ENCODE results near the gene CCKAR.
"Not testable (repeated sequence)": the region's sequence is repeated elsewhere in the genome, so short reads cannot be mapped to it uniquely, and the experiment has no call there.

Gene CCKAR

GRCh38 chr4:26490111-26490959, at the start of gene CCKAR:
Gene CCKAR (minus strand): TSS chr4:26490484. CDS start chr4:26490267, 217 bp downstream.
- DNase-seq (ENCODE audit: low spot score): no peak

DNA sequence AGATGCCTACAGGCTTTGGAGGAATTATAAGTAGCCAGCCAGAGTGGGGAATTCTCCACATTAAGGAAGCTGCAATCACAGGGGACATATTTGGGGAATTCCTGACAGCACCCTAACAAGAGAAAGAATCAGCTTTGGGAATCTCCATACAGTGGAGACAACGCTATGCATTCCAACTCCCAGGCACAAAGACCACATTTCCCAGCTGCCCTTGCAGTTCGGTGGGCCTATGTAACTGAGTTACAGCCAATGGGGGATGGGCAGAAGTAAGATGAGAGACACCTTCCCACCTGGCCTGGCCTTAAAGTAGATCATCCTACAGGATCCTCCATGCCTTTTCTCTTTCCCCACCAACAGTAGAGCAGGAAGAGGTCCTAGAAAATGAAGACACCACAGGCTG, 43.4 kb upstream of the CCKAR start:
- no peak for DNase-seq (ENCODE audit: low spot score)

DNA sequence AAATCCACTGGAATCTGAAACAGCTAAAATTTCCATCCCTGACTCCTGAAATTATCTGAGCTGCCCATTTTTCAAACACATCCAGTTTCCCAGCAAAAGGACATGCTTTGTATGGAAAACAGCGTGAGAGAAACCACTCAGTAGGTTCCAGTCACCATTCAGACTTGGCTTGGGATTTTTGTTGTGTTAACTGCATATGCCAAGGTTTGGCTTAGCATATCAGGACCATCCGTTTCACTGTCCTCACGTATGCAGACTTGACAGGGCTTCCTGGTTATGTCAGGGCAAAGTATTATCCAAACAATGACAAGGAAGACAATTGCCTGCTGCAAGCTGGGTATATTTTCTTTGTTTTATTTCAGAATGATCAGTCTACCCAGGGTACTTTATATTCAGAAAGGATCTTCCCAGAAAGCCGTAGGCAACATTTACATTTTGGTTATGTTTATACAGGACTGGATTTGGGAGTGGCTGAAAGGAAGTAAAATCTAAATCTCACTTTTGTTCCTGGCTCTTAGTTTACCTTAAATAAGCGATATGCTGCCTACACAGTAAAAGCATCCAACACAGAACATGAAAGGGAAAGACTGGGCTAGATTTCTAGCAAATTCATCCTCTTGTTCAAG, 41.3 kb upstream of the CCKAR start:
- DNase-seq (ENCODE audit: low spot score): no peak

- no peak for DNase-seq (ENCODE audit: low spot score)
These were observed 39.8 kb upstream of the CCKAR start for GRCh38 chr4:26530099-26530498.

GRCh38 chr4:26529479-26529878, 39.2 kb upstream of the CCKAR start:
- DNase-seq (ENCODE audit: low spot score): peak; percentile 14

DNA sequence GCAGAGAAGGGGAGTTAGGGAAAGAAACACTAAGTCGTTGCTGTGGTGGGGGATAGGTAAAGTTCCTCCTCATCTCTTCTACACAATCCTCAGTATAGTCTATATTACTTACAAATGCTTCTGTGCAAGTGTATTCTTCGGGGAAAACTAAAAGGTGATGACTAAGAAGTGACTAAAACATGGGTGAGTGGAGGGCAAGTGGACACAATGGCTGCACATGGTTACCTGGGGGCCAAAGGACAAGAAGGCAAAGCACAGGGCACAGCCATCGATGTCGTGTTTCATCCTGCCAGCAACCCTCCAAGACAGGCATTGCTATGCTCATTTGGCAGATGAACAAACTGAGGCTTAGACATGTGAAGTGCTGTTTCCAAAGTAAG, 35.5 kb upstream of the CCKAR start:
- no peak for DNase-seq (ENCODE audit: low spot score)

DNA sequence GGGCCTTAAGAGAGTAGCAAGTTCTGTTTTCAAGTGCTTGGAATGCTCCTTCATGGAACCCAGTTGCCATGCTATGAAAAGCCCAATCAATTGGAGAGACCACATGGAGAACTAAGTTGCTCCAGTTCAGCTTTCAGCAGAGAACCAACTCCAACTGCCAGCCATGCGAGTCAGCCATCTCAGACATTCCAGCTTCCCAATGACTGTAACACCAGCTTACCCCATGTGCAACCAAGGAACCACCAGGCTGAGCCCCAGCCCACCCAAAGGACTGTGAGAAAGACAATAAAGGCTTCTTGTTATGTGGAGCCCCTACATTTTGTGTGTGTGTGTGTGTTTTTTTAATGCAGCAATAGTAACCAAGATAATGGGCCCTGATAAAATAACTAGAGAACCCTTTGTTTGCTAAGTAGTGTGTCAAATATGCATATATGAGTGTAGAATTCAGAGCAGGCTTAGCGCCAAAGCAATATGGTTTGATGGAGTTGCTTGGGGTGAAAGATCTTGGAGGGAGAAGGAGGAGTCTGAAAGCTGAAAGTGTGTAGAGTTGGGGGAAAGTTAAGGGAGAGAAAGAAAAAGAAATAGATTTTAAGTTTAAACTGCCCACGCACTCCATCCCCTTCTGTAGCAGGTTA, 35.0 kb upstream of the CCKAR start:
- DNase-seq (ENCODE audit: low spot score): no peak

DNA sequence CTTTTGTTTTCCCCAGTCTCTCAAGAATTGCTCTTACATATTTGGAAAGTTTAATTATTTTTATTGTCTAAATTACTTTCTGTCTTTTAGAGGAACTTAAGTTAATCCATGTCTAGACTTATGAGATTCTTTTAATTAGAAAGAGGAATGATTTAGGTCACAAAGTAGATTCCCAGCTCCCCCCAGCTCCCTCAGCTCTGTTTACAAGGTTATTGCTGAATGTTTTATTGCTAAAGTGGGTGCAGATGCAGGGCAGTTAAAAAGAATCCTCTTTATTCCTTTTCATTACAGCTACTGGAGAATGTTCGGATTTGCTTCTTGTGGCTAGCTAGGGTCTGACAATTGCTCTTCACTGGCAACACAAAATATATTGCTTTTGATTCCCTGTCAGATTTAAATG, 33.7 kb upstream of the CCKAR start:
- DNase-seq (ENCODE audit: low spot score): no peak

GRCh38 chr4:26522478-26522877, 32.2 kb upstream of the CCKAR start:
- DNase-seq (ENCODE audit: low spot score): no peak

- no peak for DNase-seq (ENCODE audit: low spot score)
These were observed 30.6 kb upstream of the CCKAR start for GRCh38 chr4:26520728-26521450.

DNA sequence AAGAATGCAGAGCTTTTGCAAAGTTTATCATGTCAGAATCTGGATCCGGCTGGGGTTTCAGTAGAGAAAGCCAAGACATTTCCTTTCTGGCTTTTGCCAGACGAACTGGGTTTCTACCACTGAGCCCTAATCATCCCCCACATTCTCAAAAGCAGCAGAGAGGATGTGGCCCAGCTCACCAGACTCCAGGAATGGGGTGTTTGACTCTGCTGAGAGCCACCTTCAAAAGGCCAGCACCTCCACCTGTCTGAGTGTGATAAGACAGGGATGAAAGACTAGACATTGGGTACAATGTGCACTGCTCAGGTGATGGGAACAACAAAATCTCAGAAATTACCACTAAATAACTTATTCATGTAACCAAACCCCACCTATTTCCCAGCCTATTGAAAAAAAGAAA, 25.7 kb upstream of the CCKAR start:
- DNase-seq (ENCODE audit: low spot score): no peak

- DNase-seq (ENCODE audit: low spot score): no peak
These were observed 20.2 kb upstream of the CCKAR start for GRCh38 chr4:26510334-26510964.

DNA sequence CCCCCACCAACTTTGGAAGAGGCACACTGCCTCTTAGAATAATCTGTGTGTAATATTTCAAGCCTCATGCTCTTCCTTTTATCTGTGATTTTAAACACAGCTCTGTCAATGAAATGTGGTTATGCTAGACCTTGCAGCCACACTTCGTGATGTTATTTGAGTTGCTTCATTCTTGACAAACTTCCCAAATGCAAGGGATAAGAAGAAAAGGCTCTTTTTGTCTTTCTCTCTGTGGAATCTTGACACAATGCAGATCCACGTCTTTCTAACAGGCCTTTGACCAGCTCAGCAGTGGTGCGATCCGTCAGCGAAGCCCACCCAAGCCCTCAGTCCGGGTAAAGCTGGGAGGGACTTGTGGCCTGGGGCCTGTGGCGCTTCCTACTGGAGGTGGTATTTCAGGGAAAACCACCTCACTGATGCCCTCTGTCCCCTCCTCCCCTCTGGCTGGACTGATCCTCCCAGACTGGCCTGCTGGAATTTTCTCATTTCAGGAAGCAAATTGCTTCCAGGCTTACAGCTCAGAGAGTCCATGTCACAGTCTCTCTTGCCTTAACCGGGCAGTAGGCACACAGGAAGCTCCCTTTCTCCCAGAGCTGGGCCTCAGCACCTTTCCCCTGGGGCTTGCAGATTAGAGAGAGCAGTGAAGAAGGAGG, 19.5 kb upstream of the CCKAR start:
- DNase-seq (ENCODE audit: low spot score): no peak

DNA sequence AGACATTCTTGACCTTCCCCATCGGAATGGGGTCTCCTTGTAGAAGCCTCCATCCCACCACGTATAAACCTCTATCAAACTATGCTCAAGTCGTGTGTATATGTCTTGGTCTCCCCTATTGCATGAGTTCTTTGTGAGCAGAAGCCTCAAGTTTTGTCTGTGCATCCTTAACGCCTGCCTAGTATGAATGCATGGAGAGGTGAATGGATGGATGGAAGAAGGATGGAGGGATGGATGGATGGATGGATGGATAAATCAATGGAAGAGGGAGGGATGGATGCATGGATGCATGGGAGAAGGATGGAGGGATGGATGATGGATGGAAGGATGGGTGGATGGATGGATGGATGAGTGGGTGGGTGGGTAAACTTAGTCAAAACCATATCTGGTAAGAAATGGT, 17.0 kb upstream of the CCKAR start:
- DNase-seq (ENCODE audit: low spot score): no peak

GRCh38 chr4:26503844-26504243, 13.6 kb upstream of the CCKAR start:
- DNase-seq (ENCODE audit: low spot score): no peak

GRCh38 chr4:26503427-26503826, 13.1 kb upstream of the CCKAR start:
- DNase-seq (ENCODE audit: low spot score): no peak

DNA sequence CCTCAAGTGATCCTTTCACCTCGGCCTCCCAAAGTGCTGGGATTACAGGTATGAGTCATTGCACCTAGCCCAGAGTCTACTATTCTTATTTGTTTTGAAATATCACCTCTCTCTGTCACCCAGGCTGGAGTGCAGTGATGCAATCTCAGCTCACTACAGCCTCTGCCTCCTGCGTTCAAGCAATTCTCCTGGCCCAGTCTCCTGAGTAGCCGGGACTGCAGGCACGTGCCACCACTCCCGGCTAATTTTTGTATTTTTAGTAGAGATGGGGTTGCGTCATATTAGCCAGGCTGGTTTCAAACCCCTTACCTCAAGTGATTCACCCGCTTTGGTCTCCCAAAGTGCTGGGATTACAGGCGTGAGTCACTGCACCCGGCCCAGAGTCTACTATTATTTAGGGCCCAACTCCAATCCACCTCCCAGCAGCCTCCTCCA, 10.3 kb upstream of the CCKAR start:
- not testable (repeated sequence) for DNase-seq (ENCODE audit: low spot score)

DNA sequence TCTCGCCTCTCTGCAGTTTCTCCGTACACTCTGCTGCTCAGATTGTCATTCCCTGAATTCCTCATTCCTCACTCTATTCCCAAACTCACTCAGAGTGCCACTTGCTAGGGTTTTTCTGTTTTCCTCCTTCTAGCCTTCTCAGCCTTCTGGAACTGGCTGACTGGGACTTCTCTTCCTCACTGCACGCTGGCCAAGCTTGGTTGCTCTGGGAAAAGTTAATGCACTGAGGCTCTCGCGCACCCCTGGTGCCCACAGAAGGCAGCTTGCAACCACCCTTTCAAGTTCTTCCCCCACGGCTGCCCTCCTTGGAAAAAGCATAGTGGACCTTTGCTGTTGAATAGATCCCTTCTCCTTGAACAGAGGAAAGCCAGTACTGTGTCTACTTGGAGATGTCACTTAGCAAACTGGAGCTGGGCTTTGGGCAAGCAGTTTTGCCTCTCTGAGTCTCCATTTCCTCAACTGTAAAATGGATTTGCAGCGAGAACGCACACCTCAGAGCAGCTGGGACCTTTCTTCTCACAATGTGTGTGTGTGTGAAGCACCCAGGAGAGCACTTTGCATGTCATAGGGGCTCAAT, 6.0 kb upstream of the CCKAR start:
- no peak for DNase-seq (ENCODE audit: low spot score)

DNA sequence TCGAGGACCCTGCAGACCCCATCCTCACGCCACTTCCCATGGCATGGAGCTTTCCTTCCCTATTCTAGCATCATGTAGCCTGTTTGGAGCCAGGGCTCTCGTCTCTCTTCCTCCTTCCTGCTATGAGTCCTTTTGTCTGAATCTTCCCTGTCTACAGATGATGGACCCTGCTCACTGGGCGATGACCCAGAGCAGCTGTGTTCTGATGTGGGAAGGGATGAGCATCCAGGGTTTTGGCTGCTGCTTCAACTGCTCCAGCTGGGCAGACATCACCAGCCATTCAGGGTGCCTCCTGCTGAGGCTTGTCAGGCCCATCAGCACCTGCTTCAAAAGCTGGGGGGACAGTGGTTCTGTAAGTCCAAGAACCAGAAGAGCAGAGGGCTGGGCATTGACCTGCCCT, 3.2 kb upstream of the CCKAR start:
- DNase-seq (ENCODE audit: low spot score): no peak

DNA sequence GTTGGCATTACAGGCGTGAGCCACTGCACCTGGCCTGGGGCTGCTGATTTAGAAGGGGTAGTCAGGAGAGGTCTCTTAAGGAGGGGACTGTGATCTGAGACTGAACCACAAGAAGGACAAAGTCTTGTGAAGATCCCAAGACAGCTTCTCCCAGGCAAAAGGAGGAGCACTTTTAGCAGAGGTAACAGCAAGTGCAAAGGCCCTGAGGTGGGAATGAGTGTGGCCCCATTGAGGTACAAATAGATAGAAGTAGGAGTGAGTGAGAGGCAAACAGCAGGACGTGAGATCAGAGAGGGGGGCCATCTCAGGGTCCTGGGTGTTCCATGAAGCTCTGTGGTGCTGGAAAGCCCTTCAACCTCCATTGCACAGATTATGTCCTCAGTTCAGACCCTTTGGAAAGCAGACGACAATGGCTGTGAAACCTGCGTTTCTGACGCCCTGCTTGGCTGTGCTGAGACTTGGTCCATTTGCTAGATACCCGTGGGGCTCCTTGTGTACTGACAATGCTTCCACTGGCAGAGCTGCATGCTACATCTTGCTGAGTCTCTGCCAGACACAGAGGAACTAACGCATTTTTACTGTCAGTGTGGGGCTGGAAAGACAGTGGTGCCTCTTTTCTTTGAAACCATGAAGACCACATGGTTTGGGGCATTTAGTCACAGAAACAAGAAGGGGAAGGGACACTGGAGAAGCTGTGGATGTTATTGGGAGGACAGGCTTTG, 1.3 kb upstream of the CCKAR start:
- DNase-seq (ENCODE audit: low spot score): no peak

- no peak for DNase-seq (ENCODE audit: low spot score)
These were observed 638 bp upstream of the CCKAR start for GRCh38 chr4:26490960-26491284.
